NCI-H69 (cell line): ENCODE measurements around the gene TUBGCP6.

Source experiments
- DNase-seq: peaks from one replicate; lab custom pipeline; 2025; lab: John Stamatoyannopoulos, UW

Gene TUBGCP6

DNA sequence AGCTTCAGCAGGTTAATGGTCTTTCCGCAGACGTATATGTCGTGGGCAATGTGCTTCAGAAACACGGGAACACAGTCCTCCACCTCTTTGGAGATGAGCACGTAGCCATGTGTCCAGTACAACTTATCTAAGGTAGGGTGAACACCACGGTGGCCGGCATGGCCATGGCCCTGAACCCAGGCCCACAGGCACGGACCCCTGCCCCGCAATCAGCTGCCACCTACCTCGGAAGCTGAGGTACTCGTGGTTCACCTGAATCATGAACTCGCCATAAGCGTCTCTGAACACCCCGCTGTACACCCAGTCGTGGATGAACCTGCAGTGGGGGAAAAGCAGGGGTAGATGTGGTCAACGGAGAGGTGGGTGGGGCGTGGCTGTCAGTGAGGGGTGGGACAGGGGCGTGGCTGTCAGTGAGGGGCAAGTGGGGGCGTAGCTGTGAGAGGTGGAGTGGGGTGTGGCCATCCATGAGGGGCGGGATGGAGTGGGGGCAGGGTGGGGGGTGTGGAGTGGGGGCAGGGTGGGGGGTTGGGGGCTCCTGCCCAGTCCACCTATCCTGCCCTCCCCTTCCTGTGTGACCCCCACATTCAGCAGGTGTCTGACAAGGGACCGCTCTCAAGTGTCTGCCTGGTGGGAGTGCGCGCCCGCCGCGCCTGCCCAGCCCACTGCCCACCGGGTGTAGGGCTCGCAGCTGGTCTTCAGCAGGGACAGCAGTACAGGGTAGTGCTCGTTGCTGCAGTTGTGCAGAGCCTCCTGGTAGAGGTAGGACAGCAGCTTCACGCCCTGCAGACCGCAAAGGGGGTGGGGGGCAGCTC is 18.6 kb downstream of the TUBGCP6 start:
- no peak for DNase-seq

GRCh38 chr22:50225200-50225969 is 19.4 kb downstream of the TUBGCP6 start:
- no peak for DNase-seq

- DNase-seq, result no peak
Measured at GRCh38 chr22:50224071-50224470, 20.8 kb downstream of the TUBGCP6 start.

DNA sequence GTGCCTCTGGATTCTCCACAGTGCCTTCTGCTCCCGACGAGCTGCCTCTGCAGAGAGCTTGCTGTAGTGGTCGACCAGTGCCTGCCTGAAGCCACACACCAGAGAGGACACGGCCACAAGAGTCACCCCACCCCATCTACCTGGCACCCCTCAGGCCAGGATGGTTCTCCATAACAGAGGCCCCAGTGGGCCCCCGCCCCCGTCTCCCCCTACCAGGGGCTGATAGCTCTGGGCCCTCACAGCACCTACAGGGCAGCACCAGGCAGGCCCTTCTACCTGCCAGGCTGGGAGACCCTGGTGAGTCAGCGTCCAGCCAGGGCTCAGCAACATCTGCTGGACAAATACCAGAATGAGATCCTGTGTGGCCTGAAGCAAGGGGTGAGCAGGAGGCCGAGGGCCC is 22.3 kb downstream of the TUBGCP6 start:
- DNase-seq, result no peak

GRCh38 chr22:50221410-50222300 is 23.2 kb downstream of the TUBGCP6 start:
- DNase-seq, result no peak

- DNase-seq, result no peak
Measured at GRCh38 chr22:50220603-50221409, 24.0 kb downstream of the TUBGCP6 start.

DNA sequence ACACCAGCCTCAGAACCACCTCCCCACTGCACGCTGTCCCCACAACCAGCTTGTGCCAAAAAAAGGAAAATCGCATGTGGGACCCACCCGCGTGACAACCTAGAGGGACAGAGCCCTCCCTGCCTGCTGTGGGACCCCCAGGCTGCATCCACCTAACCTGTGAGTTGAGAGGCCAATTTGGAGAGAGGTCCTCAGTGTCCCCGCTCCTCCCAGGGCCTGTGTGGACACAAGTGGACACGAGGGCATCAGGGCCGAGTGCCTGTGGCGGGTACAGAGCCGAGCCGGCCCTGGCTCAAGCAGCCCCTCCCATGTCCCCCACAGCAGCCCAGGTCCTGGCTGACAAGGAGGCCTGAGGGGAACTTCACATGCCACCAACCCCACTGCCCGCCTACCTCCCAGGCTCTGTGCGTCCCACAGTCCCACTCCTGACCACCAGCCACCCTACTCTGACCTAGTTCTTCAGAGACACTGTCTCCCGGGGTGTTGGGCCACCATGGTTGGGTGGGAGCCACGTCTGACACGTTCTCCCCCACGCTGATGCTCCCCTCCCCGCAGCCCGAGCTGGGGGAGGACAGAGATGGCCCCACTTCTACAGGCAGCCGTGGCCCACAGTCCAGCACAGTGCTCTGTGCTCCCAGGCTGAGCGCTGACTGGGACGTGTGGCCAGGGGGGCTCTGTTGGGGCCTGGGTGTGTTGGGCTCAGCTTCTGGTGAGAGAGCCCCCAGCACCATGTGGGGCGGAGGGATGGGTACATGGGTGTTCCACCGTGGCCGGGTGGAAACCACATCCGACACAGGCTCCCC is 24.8 kb downstream of the TUBGCP6 start:
- no peak for DNase-seq

DNA sequence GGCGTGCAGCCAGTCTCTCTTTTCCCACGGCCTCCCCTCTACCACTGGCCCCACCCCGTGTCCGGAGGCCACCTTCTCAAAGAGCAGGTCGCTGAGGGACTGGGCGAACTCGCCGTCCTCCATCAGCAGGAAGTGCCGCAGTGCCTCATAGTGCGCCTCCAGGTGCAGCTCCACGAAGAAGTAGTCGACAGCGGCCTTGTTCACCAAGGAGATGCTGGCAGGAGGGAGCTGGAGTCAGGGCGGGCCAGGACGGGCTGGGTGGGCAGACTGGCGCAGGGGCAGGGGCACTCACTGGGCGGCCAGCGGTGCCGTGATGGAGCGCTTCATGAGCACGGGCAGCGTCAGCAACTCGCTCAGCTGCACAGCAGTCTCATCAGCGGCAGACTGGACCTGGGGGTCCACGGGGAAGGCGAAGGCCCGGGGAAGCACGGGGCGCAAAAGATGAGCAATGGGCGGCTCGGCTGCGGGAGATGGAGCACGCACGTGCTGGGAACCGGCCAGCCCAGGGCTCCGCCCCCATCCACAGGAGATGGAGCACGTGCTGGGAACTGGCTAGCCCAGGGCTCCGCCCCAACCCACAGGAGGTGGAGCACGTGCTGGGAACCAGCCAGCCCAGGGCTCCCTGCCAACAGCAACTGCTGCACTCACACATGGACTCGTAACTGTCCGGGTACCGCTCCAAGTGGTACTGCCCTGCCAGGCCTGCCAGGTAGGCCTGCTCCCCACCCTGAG is 25.7 kb downstream of the TUBGCP6 start:
- peak; percentile 70 for DNase-seq

DNA sequence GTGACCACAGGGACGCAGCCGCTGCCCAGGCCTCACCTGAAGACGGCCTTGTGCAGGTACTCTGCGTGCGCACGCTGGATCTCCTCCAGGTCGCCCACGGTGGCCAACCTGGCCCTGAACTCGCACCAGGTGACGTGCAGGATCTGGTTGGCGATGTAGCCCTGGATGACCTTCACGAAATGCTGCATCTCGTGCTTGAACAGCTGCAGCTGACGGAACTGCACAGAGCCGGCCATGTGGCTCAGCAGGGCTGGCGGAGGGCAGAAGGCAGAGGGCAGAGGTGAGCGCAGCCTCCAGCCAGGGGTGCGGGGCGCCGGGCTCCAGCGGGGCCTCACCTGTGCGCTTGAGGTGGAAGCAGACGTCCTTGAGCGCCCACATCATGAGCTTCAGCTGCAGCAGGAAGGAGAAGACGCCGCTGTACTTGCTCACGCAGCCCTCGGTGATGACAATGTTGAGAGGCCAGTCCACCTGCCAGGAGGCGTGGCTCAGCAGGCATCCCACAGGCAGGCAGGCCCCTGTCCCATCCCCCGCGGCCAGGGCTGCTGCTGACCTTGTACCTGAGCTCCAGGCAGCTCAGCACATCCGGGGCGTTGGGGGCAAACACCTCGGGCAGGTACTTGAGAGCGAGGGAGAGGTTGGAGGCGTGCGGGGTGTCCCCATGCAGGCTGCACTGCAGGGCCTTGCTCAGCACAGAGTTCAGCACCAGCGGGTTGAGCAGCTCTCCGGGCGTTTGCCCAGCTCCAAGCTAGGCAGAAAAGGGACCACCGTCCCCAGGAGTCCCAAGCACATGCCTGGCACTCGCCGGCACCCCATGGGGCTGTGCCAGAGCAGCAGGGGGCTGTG is 26.4 kb downstream of the TUBGCP6 start:
- no peak for DNase-seq

- DNase-seq, result no peak
Measured at GRCh38 chr22:50217543-50218152, 27.2 kb downstream of the TUBGCP6 start.

DNA sequence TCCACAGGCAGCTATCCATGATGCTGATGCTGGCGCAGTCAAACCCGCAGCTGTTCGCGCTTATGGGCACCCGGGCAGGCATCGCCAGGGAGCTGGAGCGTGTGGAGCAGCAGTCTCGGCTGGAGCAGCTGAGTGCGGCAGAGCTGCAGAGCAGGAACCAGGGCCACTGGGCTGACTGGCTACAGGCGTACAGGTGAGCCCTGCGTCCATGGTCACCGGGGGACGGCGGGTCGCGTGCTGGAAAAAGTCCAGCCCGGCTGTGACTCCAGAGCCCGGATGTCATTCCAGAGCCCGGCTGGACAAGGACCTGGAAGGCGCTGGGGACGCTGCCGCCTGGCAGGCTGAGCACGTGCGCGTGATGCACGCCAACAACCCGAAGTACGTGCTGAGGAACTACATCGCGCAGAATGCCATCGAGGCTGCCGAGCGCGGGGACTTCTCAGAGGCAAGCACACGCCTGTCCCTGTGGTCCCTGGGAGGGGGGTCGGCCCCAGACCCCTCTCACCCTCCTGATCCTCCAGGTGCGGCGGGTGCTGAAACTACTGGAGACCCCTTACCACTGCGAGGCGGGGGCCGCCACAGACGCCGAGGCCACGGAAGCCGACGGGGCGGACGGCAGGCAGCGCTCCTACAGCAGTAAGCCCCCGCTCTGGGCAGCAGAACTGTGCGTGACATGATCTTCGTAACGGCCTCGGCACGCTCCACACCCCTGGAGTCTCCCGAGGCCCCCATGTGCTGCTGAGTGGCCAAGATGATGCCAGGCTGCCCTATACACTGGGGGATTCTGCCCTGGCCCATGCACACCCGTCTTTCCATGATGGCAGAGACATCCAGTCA is 27.9 kb downstream of the TUBGCP6 start:
- DNase-seq, result no peak

GRCh38 chr22:50216055-50216683 is 28.7 kb downstream of the TUBGCP6 start:
- no peak for DNase-seq

DNA sequence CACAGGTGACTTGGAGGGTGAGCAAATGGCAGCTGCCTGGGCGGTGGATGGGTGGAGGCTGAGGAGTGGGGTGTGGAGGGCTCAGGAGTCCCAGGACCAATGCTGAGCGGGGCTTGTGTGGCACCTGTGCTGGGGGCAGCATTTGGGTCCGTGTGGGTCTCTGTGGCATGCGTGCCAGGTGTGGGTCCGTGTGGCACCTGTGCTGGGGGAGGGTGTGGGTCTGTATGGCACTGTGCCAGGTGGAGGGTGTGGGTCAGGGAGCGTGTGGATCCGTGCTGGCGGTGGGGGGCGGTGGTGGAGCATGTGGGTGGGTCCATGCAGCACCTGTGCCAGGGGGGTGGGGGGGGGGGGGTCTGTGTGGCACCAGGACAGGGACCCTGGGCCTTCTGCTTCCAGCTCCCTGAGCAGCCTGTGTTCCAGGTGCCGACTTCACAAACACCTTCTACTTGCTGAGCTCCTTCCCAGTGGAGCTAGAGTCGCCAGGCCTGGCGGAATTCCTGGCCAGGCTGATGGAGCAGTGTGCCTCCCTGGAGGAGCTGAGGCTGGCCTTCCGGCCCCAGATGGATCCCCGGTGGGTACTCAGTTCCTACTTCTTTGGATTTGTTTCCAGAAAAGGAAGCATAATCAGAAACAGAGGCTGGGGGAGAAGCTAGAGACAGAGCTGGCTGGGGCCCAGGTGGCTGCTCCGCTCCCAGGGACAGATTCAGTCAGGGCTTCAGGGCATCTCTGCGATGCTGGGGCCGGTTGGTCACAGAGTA is 29.3 kb downstream of the TUBGCP6 start:
- DNase-seq, result no peak

DNA sequence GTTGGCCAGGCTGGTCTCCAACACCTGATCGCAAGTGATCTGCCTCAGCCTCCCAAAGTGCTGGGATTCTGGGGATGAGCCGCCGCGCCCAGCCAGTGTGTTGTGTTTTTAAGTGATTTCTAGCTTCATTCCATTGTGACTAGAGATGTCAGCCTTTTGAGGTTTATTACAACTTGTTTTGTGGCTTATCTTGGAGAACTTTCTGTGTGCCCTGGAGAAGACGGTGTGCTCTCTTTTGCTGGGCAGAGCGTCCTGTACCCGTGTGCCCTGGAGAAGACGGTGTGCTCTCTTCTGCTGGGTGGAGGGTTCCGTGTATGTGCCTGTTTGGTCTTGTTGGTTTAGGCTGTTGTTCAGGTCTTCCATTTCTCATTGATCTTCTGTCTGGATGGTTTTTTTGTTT is 31.6 kb downstream of the TUBGCP6 start:
- DNase-seq, result no peak

GRCh38 chr22:50211147-50211546 is 33.7 kb downstream of the TUBGCP6 start:
- no peak for DNase-seq

GRCh38 chr22:50210378-50211139 is 34.3 kb downstream of the TUBGCP6 start:
- DNase-seq, result no peak
